NCI-H2196 treated with DMSO at 0.1 percent for 48 hours (cell line): ENCODE measurements around the gene RBM14.
"Not testable (repeated sequence)": the region's sequence is repeated elsewhere in the genome, so short reads cannot be mapped to it uniquely, and the experiment has no call there.

Experiments used
- DNase-seq: peaks from one replicate; lab custom pipeline; 2025; ENCODE audit not compliant: unreplicated experiment; lab: John Stamatoyannopoulos, UW

Gene RBM14, protein sequence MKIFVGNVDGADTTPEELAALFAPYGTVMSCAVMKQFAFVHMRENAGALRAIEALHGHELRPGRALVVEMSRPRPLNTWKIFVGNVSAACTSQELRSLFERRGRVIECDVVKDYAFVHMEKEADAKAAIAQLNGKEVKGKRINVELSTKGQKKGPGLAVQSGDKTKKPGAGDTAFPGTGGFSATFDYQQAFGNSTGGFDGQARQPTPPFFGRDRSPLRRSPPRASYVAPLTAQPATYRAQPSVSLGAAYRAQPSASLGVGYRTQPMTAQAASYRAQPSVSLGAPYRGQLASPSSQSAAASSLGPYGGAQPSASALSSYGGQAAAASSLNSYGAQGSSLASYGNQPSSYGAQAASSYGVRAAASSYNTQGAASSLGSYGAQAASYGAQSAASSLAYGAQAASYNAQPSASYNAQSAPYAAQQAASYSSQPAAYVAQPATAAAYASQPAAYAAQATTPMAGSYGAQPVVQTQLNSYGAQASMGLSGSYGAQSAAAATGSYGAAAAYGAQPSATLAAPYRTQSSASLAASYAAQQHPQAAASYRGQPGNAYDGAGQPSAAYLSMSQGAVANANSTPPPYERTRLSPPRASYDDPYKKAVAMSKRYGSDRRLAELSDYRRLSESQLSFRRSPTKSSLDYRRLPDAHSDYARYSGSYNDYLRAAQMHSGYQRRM

DNA sequence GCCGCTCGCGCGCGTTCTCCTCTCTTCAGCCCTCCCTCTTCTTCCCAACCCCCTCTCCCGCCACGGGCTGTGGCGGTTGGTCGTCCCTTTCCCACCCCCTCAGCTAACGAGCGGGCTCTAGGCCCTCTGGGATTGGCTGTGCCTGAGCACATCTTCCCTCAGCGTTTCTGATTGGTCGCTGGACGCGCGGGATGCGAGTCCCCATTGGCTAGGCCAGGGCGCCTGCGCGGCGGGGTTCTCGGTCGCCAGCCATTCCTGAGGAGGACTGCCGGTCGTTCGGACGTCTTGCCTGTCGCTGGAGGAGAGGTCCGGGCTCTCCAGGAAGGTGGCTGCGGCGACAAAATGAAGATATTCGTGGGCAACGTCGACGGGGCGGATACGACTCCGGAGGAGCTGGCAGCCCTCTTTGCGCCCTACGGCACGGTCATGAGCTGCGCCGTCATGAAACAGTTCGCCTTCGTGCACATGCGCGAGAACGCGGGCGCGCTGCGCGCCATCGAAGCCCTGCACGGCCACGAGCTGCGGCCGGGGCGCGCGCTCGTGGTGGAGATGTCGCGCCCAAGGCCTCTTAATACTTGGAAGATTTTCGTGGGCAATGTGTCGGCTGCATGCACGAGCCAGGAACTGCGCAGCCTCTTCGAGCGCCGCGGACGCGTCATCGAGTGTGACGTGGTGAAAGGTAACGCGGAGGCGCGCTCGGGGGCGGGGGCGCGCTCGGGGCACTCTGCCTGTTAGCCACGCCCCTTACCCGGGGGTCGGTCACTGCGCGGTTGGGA, at the start of gene RBM14:
Gene RBM14 (plus strand): TSS at position 252 of the 776 bp plus-strand sequence. CDS start 91 bp downstream, at position 343.
- DNase-seq = peak; percentile 98

DNA sequence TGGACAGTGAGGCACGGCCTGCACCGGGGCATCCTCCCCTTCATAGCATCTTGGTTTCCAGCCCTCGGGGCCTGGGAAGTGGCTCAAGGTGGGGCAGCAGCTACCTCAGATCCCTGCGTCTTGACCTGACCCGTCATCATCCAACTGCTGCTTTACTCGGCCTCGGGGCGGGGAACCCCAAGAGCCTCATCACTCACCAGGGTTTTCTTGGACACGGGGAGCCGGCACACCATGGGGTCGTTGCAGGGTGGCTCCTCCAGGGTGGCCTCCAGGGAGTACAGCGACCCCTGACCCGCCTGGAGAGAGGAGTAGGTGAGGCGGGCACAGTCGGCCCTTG, 48.7 kb upstream of the RBM14 start:
- DNase-seq = no peak

DNA sequence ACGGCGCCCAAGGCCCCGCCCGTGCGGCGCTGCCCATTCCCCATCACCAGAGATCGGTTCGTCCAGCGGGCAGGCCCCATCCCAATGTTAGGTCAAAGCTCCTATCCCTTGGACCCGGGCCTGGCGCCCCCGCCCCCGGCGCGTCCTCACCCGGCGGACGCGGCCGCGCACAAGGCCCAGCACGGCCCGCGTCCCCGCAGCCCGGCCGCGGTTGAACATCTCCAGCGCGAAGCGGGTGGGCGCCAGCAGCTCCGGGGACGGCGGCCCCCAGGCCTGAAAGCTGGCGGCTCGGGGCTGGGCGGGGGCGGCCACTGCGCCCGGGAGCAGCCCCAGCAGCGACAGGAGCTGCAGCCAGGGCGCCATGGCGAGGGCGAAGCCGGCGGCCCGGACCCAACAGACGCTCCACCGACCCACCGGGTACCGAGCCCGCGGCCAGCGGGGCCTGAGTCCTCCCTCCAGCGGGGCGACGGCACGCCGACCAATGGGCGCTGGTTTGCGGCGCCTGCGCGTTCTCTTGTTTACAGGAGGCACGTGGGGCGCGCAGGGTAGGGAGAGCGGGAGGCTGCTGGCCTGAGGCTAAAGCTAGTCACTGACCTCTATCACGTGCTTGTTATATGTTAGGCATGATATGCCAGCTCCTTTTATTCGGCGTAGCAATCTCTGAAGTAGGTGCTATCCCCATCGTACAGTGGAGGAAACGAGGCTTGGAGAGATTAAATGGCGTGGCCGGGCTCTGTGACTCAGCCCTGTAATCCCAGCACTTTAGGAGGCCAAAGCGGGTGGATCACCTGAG, 48.1 kb upstream of the RBM14 start, which contains the start of gene CTSF:
Gene CTSF (minus strand): TSS at position 483 of the 793 bp plus-strand sequence. CDS start 120 bp downstream, at position 363.
- peak; percentile 85 for DNase-seq

DNA sequence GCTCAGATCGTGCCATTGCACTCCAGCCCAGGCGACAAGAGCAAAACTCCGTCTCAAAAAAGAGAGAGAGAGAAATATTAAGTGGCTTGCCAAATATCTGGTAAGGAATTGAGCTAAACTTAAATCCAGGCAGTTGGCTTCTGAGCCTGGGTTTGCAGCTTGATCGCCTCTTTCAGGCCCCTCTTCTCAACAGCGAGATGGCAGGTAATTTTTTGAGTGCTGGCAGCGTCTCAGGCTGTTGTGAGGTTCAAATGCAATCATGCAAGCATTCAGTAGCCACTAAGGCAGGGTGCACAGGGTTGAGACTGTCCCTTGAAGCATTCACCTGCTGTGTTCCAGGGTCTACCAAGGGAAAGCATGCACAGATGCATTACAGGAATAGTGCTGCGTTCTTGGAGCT, 47.4 kb upstream of the RBM14 start:
- DNase-seq = no peak

DNA sequence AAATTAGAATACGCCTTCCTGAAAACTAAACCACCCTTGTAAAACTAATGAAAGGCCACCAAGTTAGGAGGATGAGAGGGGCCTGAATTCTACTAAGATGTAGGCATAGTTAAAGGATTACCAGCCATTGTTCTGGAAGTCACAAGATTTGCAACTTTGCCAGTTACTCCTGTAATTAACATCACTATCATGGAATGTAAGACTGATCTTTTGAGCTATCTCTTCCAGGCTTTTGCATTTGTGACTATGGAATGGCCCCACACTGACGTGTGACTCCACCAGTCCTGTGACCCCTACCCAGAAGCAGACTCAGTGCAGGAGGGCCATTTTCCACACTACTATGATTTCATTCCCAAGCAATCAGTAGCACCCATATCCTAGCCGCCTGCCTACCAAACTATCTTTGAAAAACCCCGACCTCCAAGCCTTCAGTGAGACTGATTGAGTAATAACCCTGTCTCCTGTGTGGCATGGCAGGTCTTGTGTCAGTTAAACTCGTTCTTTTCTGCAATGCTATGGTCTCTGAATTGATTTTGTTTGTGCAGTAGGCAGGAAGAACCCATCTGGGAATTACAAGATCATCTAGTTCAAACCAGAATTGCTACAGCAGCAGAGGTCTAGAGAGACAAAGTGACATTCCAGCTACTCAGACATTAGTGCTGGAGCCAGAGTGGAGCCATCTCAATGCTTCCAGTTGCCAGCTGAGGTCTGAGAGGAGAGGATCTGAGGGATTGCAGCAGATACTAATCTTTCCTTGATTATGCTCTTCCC, 46.2 kb upstream of the RBM14 start:
- no peak for DNase-seq

DNA sequence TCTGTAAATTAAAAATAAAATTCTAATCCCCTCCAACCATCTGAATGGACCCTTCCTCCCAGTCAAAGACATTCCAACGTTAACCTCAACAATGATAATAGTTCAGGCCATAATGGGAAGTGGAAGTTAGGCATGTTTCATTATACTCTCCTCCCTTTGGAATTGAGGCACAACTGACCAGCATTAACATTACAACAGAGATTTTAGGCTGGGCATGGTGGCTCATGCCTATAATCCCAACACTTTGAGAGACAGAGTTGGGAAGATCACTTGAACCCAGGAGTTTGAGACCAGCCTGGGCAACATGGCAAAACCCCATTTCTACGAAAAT, 45.6 kb upstream of the RBM14 start:
- DNase-seq = no peak

DNA sequence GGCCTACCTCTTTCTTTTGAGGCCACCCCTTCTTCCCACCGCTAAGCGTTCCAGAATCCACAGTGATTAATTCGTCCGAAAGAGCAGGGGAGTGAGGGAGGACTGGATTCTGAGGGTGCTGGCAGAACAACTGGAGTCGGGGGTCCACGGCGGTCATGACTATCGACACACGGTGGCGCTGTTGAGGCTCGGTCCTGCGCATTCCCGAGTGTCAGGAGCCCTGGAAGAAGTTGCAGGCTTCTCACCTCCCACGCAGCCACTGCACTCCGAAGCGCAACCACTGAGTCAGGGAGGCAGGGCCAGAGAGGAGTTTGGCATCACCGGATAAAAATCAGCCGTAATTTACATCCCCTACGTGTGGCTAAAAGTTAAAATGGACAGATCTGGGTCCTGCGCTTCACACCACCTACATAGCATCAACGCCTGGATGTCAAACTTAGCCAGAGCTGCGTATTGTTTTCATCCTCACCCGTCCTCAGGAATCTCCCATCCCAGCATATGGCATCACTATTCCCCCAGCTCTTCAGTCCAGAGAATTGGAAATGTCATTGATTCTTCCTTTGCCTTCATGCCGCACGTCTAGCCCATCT, 37.3 kb upstream of the RBM14 start:
- DNase-seq = no peak

DNA sequence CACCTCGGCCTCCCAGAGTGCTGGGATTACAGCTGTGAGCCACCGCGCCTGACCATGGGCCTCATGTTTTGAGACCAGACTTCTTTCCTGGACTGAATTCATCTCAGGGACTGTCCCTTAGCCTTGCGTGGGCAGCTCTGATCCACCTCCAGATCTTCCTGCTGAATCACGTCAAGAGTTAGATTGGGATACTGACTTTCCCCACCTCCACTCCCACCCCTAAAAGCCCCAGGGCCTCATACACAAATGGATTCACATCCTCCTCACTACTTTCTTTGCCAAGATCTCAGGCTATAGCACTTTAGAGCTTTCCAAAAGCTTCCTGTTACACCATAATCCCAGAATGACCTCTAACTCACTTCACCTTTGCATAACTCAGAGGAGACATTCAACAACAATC, 35.6 kb upstream of the RBM14 start:
- DNase-seq = no peak

DNA sequence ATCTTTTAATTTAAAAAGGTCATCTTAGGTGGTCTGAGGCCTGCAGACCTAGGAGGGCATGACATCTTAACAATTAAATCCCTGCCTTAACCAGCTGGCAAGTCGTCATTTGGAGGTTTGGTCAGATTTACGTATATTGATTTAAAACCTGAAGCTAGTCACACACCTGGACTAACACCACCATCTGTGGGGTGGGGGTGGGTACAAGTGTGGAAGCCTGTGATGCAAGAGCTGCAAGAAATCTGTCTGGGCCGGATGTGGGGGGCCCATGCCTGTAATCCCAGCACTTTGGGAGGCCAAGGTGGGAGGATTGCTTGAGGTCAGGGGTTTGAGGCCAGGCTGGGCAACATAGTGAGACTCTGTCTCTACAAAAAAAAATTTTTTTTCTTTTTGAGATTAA, 35.2 kb upstream of the RBM14 start:
- DNase-seq = no peak

DNA sequence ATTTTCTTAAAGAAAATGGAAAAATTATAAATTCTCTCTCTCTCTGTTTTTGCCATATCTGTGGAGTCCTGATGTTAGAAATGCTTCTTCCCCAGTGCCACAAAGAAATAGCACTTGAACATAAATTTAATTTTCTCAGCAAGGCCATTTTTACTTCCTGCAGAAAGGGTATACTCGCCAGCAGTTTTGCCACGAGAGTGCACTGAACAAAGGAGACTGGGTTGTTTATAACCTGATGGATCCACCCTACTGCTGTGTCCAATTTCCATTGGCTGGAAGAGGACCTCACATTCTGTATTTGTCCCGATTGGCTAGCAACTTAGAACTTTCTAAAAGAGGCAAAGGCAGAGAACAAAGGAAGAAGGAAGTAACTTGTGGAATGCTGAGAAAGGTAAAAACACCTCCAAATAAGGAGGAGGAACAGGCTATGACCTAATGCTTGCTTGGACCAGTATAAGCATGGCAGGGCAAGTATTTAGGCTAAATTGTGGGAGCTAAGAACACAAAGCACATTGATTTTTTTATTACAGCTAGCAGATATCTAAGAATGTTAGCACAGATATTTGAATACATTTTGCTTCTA, 33.8 kb upstream of the RBM14 start:
- DNase-seq = not testable (repeated sequence)

DNA sequence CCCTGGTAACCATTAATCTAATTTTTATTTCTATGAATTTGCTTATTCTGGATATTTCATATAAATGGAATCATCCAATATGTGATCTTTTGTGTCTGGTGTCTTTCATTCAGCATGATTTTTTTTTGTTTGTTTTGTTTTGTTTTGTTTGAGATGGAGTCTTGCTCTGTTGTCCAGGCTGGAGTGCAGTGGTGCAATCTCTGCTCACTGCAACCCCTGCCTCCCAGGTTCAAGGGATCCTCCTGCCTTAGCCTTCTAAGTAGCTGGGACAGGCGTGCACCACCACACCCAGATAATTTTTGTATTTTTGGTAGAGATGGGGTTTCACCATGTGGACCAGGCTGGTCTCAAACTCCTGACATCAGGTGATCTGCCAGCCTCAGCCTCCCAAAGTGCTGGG, 31.0 kb upstream of the RBM14 start:
- DNase-seq = not testable (repeated sequence)

DNA sequence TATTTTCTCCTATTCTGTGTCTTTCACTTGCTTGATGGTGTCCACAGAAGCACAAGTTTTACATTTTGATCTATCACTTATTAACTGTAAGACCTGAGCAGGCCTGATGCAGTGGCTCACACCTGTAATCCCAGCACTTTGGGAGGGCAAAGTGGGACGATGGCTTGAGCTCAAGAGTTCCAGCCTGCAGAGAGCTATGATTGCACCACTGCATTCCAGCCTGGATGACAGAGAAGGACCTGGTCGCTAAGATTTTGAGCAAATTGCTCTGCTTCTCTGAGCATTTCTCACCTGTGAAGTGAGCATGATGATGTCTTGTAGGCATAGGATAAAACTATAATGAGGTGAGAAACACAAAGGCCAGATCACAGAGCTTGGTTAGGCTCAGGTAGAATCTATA, 30.3 kb upstream of the RBM14 start:
- DNase-seq = no peak

DNA sequence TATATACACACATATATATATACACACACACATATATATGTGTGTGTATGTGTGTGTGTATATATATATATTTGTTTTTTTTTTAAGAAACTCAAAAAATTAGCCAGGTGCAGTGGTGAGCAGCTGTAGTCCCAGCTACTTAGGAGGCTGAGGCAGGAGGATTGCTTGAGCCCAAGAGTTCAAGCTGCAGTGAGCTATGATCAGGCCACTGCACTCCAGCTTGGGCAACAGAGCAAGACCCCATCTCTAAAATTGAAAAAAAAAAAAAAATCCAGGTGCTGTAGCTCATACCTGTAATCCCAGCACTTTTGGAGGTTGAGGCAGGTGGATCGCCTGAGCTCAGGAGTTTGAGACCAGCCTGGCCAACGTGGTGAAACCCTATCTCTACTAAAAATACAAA, 27.1 kb upstream of the RBM14 start:
- not testable (repeated sequence) for DNase-seq

DNA sequence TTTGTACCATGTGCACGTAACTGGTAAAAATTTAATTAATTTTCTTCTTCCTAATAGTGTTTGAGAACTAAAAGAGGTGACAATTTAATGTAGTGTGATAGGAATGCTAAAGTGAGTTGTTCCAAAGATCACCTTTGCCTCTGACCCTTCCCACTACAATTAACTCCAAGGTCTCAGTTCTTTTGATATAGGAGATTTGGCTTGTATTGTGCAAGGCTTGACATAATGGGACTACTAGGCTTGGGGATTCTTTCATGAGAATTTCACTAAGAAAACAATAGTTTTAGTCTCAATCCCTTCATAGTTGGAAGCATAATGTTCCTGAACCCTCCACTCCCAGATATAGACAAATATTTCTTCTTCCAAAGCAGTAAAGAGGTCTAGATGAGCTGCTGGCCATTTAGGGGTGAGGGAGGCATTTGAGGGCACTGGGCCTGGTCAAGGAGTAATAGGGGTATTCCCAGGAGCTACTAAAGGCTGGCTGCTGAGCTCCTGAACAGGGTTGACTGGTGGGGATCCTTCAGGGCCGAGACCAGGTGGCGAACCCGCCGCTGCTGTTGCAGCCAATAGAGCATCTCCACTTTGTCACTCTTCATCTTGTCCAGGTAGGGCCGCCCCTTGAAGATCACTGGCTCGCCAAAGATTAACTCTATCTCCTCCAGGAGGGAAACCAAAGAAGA, 26.3 kb upstream of the RBM14 start:
- DNase-seq = no peak

DNA sequence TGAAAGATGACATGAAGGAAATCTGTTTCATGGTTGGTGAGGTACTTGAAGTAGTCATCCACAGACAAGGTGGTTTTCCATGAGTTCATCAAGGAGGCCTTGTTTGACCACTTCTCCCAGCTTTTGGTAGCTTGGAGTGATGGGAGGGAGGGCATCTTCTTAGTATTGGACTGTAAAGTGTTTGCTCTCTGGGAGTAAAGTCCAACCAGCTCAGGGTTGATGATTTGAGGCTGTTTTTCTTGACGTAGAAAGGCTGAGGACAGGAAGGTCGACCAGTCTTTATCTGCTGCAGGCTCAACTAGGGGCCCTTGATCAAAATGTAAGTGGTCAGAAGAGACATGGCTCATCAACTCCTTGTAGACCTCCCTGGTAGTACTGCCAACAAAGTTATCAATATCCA, 25.3 kb upstream of the RBM14 start:
- no peak for DNase-seq

DNA sequence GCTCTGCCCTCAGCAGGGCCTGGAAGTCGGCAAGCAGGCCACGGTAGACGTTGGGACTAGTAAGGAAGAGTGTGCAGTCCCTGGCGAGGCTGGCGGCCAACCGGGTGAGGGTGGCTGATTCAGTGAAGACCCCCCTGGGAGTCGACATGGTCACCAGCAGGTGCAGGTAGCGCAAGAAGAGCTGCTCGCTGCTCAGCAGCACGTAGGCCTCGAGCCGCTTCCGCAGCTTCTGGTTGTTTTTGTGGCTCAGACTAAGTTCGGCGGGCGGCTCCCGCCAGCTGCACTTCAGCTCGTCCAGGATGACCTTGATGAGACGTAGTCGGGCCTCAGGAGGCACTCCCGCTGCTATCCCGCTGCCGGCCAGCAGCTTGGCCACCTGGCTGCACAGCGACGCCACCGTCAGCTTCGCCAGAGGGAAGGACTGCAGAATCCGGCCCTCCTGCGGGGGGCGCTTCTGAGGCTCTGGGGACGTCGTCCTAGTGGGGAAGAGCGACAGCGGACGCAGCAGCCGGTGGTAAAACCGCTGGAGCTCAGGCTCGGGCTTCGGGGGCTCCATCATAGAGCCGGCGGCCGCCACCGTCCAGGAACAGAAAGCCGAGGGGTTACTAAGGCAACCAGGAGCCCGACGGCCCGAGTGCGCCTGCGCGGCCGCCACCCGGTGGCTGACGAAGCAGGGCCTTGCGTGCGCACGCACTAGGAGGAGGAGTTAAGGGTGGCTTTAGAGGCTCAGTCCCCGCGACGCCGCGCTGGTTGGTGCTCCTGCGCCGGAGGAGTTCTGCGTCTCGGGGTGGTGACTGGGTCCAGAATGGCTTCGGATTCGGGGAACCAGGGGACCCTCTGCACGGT, 23.8 kb upstream of the RBM14 start, which contains the start of the genes CCDC87 and CCS:
Gene CCDC87 (minus strand): TSS at position 607 of the 846 bp plus-strand sequence. CDS start 48 bp downstream, at position 559.
Gene CCS (plus strand): TSS at position 729 of the 846 bp plus-strand sequence. CDS start 77 bp downstream, at position 806.
- DNase-seq = peak; percentile 92

DNA sequence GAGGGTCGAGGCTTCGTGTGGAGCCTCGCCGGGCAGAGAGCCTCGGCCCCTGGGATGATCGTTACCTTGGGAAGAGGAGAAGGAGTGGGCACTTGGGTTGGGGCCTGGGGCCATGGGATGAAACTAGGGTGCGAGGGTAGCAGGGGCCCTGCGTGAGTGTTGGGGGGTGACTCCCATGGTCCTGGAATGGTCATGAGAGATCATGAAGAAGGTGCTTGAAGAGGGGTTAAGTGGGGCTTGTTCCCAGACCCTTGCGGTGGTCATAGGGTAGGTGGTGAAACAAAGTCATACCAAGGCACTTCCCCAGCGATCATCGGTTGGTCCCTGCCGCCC, 23.2 kb upstream of the RBM14 start:
- DNase-seq = no peak

DNA sequence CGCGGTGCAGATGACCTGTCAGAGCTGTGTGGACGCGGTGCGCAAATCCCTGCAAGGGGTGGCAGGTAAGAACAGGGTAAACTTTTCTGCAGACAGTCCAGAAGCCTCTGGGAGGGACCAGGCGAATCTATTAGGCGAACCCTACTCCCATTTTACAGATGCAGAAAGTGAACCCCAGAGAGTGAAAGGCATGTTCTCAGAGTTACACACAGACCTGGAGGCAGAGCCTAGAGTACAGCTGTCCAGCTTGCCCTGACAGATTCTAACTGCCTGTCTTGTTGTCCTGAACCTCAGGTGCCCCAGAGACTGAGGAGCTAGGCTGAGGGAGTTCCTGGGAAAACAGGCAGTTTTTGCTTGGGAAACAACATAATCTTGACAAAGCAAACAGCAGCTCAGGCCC, 22.8 kb upstream of the RBM14 start:
- no peak for DNase-seq
